LNCaP clone FGC (cell line): ENCODE results near the gene SLC44A4.
"Not testable (repeated sequence)": the region's sequence is repeated elsewhere in the genome, so short reads cannot be mapped to it uniquely, and the experiment has no call there.

Experiments used
- DNase-seq: peaks from one replicate; pipeline ENCODE4 v3.0.0-alpha.2; 2011; ENCODE audit warnings: low read depth
- H3K4me3 ChIP-seq: 2 replicates; pipeline ENCODE4 v1.5.1; 2011; ENCODE audit warnings: mild to moderate bottlenecking, low read depth, low read length, control low read depth
- CTCF ChIP-seq: IDR thresholded peaks from 2 replicates; pipeline ENCODE4 v1.5.1; 2012; ENCODE audit warnings: mild to moderate bottlenecking; ENCODE audit not compliant: control insufficient read depth, insufficient read depth; ENCODE audit errors: extremely low read depth

Gene SLC44A4

GRCh38 chr6:31862344-31863235, 16.2 kb downstream of the SLC44A4 start, which contains the start of gene NEU1:
Gene NEU1, minus strand, starts transcription at chr6:31862821. Its CDS starts 45 bp downstream, at chr6:31862776.
- DNase-seq, result peak; percentile 100
- no peak for TF ChIP-seq CTCF
- peak within 1 kb of the TSS; percentile 58 for H3K4me3 ChIP-seq

GRCh38 chr6:31861919-31862343, 16.9 kb downstream of the SLC44A4 start:
- peak overlapping the region; percentile 58 for H3K4me3 ChIP-seq
- DNase-seq, result no peak
- TF ChIP-seq CTCF, result no peak

- H3K4me3 ChIP-seq, result no peak overlapping the region
- no peak for TF ChIP-seq CTCF
- DNase-seq, result no peak
Measured at GRCh38 chr6:31861150-31861549, 17.6 kb downstream of the SLC44A4 start.

GRCh38 chr6:31860349-31860748, 18.4 kb downstream of the SLC44A4 start:
- TF ChIP-seq CTCF, result no peak
- no peak overlapping the region for H3K4me3 ChIP-seq
- DNase-seq, result no peak

GRCh38 chr6:31859923-31860322, 18.9 kb downstream of the SLC44A4 start:
- no peak overlapping the region for H3K4me3 ChIP-seq
- no peak for TF ChIP-seq CTCF
- no peak for DNase-seq

- TF ChIP-seq CTCF, result no peak
- DNase-seq, result no peak
- no peak overlapping the region for H3K4me3 ChIP-seq
Measured at GRCh38 chr6:31858707-31859106, 20.1 kb downstream of the SLC44A4 start.

GRCh38 chr6:31857774-31858173, 21.0 kb downstream of the SLC44A4 start:
- not testable (repeated sequence) for DNase-seq

GRCh38 chr6:31851980-31852718, 26.6 kb downstream of the SLC44A4 start:
- DNase-seq, H3K4me3 ChIP-seq: not testable (repeated sequence)

More at GRCh38 chr6:31857774-31858173, 21.0 kb downstream of the SLC44A4 start:
- H3K4me3 ChIP-seq, result not testable (repeated sequence)
